DND-41 (cell line): Measurements from ENCODE around the gene GRAPL.
"Not testable (repeated sequence)": the region's sequence is repeated elsewhere in the genome, so short reads cannot be mapped to it uniquely, and the experiment has no call there.

ENCODE experiments used
- EZH2 ChIP-seq: IDR thresholded peaks from 3 replicates; pipeline ENCODE4 v1.6.1; 2012; ENCODE audit warnings: borderline replicate concordance, low read depth, mild to moderate bottlenecking, moderate library complexity, low read length, inconsistent platforms; ENCODE audit not compliant: severe bottlenecking
- TF ChIP-seq, protein P1 (sequence below): IDR thresholded peaks from 2 replicates; pipeline ENCODE4 v1.5.1; 2012; ENCODE audit warnings: borderline replicate concordance, low read length, moderate library complexity, mild to moderate bottlenecking; ENCODE audit not compliant: poor library complexity, severe bottlenecking; ENCODE audit errors: extremely low read depth

DNA sequence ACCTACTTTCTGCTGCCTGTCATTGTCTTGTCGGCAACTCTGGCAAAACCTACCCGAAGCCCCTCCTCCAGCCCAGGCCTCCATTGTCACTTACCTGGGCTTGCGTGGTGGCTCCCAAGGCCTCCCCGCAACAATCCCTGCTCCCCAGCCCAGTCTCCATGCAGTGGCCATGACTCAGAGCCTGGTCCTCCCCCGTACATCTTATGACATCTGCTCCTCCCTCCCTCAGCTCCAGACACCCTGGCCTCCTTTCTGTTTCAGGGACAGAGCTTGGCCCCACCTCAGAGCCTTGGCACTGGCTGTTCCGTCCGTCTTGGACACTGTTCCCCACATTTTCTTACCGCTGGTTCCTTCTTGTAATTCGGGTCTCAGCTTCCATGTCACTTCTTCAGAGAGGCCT lies 2.1 kb downstream of the GRAPL start:
- TF ChIP-seq, protein P1, sequence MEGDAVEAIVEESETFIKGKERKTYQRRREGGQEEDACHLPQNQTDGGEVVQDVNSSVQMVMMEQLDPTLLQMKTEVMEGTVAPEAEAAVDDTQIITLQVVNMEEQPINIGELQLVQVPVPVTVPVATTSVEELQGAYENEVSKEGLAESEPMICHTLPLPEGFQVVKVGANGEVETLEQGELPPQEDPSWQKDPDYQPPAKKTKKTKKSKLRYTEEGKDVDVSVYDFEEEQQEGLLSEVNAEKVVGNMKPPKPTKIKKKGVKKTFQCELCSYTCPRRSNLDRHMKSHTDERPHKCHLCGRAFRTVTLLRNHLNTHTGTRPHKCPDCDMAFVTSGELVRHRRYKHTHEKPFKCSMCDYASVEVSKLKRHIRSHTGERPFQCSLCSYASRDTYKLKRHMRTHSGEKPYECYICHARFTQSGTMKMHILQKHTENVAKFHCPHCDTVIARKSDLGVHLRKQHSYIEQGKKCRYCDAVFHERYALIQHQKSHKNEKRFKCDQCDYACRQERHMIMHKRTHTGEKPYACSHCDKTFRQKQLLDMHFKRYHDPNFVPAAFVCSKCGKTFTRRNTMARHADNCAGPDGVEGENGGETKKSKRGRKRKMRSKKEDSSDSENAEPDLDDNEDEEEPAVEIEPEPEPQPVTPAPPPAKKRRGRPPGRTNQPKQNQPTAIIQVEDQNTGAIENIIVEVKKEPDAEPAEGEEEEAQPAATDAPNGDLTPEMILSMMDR: not testable (repeated sequence)
- TF ChIP-seq EZH2: not testable (repeated sequence)
